NCI-H146 (cell line): Measurements from ENCODE around the gene VWA2.

Experiments
- DNase-seq: peaks from one replicate; lab custom pipeline; 2025; lab: John Stamatoyannopoulos, UW

VWA2 gene, protein sequence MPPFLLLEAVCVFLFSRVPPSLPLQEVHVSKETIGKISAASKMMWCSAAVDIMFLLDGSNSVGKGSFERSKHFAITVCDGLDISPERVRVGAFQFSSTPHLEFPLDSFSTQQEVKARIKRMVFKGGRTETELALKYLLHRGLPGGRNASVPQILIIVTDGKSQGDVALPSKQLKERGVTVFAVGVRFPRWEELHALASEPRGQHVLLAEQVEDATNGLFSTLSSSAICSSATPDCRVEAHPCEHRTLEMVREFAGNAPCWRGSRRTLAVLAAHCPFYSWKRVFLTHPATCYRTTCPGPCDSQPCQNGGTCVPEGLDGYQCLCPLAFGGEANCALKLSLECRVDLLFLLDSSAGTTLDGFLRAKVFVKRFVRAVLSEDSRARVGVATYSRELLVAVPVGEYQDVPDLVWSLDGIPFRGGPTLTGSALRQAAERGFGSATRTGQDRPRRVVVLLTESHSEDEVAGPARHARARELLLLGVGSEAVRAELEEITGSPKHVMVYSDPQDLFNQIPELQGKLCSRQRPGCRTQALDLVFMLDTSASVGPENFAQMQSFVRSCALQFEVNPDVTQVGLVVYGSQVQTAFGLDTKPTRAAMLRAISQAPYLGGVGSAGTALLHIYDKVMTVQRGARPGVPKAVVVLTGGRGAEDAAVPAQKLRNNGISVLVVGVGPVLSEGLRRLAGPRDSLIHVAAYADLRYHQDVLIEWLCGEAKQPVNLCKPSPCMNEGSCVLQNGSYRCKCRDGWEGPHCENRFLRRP

GRCh38 chr10:114239117-114239993 is at the start of gene VWA2:
Gene VWA2 (plus strand): TSS chr10:114239254. CDS start chr10:114248714, 9,460 bp downstream.
- DNase-seq: peak; percentile 83

DNA sequence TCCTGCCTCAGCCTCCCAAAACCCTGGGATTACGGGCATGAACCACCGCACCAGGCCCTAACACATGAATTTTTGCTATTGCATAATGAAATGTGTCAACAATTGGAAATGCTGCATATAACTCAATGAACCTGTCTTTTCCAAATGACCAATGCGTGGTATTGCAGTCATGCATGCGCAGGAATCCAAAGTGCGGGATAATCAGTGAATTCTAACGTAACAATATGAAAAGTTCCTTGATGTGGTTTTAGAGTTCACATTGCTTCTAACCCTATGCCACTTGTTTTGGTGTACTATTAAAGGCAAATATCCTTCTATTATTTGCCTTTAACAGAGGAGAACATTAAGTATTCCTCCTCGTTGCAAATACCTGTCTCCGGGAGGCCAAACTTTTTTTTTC is 49.4 kb upstream of the VWA2 start:
- no peak for DNase-seq

DNA sequence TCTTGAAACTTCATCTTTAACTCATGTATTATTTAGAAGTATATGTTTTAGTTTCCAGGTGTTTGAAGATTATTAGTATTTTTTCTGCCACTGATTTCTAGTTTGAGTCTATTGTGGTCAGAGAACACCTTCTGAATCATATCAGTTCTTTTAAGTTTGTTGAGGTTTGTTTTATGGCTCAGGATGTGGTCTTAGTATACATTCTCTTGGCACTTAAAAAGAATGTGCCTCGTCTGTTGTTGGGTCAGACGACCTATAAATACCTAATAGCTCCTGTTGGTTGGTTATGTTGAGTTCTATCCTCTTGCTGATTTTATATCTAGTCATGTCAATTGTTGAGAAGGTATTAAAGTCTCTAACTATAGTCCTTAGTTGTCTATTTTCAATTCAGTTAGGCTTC is 44.0 kb upstream of the VWA2 start:
- no peak for DNase-seq

GRCh38 chr10:114199239-114199638 is 39.8 kb upstream of the VWA2 start:
- peak; percentile 3 for DNase-seq

- no peak for DNase-seq
Measured at GRCh38 chr10:114202812-114203211, 36.2 kb upstream of the VWA2 start.

GRCh38 chr10:114206902-114207301 is 32.2 kb upstream of the VWA2 start:
- no peak for DNase-seq

GRCh38 chr10:114207349-114207748 is 31.7 kb upstream of the VWA2 start:
- DNase-seq: no peak

GRCh38 chr10:114208351-114208750 is 30.7 kb upstream of the VWA2 start:
- peak; percentile 14 for DNase-seq

GRCh38 chr10:114212153-114212552 is 26.9 kb upstream of the VWA2 start:
- no peak for DNase-seq

DNA sequence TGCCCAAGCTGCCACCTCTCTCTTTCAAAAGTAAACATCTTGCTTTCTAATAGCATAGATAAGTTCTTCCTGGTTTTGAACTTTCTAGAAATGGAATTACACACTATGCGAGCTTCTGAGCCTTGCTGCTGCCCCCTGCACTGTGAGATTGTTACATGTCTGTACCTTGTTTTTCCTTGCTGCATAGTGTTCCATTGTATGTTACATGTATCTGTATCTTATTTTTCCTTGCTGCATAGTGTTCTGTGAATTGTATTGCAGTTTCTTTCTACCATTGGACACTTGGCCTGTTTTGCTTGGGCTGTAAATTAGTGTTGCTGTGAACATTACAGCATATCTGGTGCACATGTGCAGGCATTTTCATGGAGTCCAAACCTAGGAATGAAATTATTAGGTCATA is 24.0 kb upstream of the VWA2 start:
- DNase-seq: no peak

GRCh38 chr10:114220281-114220680 is 18.8 kb upstream of the VWA2 start:
- DNase-seq: no peak

DNA sequence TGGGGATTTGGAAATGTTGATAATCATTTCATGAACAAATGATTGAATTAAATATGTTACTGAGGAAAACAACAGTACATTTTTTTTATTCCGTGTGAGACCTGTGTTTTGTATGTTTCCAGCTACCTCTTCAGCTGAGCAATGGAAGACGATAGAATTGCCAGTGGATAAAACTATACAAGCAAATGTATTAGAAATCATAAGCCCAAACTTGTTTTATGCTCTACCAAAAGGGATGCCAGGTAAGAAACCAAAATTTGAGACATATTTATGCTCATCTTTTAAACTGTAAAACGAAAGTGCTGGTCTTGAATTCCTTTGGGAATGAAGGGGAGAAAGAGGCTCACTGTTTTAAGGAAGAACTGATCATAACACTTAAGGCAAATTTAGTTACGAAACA is 17.8 kb upstream of the VWA2 start:
- DNase-seq: no peak

DNA sequence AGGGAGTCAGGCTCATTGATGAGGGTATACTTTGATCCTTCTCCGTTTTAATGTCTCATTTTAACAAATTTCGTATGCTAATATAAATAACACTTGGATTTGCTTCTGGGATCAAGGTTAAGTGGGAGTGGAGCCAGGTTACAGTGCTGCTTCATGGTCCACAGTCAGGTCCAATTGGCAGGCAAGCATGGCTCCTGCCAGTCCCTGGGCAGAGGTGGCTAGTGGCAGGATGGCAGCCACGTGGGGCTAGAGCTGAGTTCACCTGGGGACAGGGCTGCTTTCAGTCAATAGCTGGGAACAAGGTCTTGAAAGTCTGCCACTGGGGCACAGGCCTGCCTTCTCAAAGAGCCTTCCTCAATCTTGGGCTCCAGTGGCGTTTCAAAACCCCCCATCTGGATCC is 16.0 kb upstream of the VWA2 start:
- DNase-seq: no peak

DNA sequence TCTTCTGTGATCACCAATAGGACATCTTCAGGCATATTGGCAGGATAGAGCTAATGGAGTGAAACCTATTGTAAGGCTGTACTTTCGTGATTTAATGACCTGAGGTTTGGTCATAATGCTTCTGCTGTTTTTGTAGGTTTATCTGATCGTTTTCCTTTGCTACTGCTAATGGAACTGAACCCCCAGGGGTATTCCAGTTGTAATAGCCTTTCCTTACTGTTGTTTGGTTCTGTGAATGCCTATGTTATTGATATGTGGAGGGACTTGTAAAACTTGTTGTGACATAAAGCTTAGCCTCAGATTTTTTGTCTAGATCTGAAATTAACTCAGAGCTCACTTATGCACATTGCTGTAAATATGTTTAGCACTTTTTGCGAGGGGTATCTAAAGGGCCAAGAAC is 10.9 kb upstream of the VWA2 start:
- no peak for DNase-seq

DNA sequence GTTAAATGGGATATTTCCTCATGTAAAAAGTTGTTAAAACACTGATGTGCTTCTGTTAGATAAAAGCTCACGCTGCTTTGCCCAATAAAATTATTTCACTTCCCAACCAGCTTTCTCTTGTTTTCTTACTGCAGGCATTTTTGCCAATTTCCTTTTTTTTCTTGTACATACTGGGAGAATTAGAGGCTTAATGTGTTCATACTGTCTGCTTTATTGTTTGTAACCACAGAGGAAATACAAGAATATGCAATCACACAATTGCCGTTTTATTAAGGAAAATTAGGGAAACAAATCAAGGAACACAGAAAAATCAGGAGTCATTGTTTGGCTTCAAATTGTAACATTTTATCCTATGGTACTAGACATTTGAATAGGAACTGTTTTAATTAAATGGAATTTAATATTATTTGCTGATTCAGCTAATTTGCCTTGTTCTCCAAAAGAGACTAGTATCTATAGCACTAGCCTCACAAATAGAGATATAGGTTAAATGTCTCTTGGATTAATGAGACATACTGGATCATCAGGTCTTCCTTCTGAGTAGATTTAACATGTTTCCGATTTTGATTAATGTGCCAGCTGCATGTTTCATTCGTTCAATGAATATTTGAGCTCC is 6.4 kb upstream of the VWA2 start:
- DNase-seq: no peak

- no peak for DNase-seq
Measured at GRCh38 chr10:114233482-114233881, 5.6 kb upstream of the VWA2 start.

GRCh38 chr10:114234132-114234531 is 4.9 kb upstream of the VWA2 start:
- DNase-seq: no peak

GRCh38 chr10:114239994-114240345 is 916 bp downstream of the VWA2 start:
- DNase-seq: peak; percentile 35

GRCh38 chr10:114242235-114242634 is 3.2 kb downstream of the VWA2 start:
- DNase-seq: no peak

GRCh38 chr10:114243661-114244060 is 4.6 kb downstream of the VWA2 start:
- DNase-seq: no peak

- no peak for DNase-seq
Measured at GRCh38 chr10:114244126-114244525, 5.1 kb downstream of the VWA2 start.
